ENCODE measurements around the gene SMARCA4.

The SMARCA4 gene

GRCh38 chr19:11010041-11010440 is 49.2 kb downstream of the SMARCA4 start:
- no peak for DNase-seq (ENCODE audit: low read depth in 2 of 2)

GRCh38 chr19:11012507-11012906 is 51.7 kb downstream of the SMARCA4 start:
- DNase-seq (ENCODE audit: low read depth in 2 of 2), result no peak

- no peak for DNase-seq (ENCODE audit: low read depth in 2 of 2)
Measured at GRCh38 chr19:11013771-11014170, 52.9 kb downstream of the SMARCA4 start.

- no peak for DNase-seq (ENCODE audit: low read depth in 2 of 2)
Measured at GRCh38 chr19:11014403-11014911, 53.6 kb downstream of the SMARCA4 start.

- DNase-seq (ENCODE audit: low read depth in 2 of 2), result no peak
Measured at GRCh38 chr19:11016631-11017030, 55.8 kb downstream of the SMARCA4 start.

- no peak for DNase-seq (ENCODE audit: low read depth in 2 of 2)
Measured at GRCh38 chr19:11017275-11018035, 56.6 kb downstream of the SMARCA4 start.

- DNase-seq (ENCODE audit: low read depth in 2 of 2), result no peak
Measured at GRCh38 chr19:11018179-11018578, 57.3 kb downstream of the SMARCA4 start.

GRCh38 chr19:11018763-11019162 is 57.9 kb downstream of the SMARCA4 start:
- DNase-seq (ENCODE audit: low read depth in 2 of 2), result no peak

- no peak for DNase-seq (ENCODE audit: low read depth in 2 of 2)
Measured at GRCh38 chr19:11019262-11019661, 58.4 kb downstream of the SMARCA4 start.

GRCh38 chr19:11019824-11020223 is 59.0 kb downstream of the SMARCA4 start:
- no peak for DNase-seq (ENCODE audit: low read depth in 2 of 2)

- no peak for DNase-seq (ENCODE audit: low read depth in 2 of 2)
Measured at GRCh38 chr19:11020423-11020822, 59.6 kb downstream of the SMARCA4 start.

- DNase-seq (ENCODE audit: low read depth in 2 of 2), result no peak
Measured at GRCh38 chr19:11020982-11021759, 60.3 kb downstream of the SMARCA4 start.

GRCh38 chr19:11021760-11022144 is 60.9 kb downstream of the SMARCA4 start:
- DNase-seq (ENCODE audit: low read depth in 2 of 2), result no peak

- no peak for DNase-seq (ENCODE audit: low read depth in 2 of 2)
Measured at GRCh38 chr19:11023016-11023415, 62.2 kb downstream of the SMARCA4 start.

- DNase-seq (ENCODE audit: low read depth in 2 of 2), result no peak
Measured at GRCh38 chr19:11023710-11024109, 62.9 kb downstream of the SMARCA4 start.

GRCh38 chr19:11024259-11024658 is 63.4 kb downstream of the SMARCA4 start:
- no peak for DNase-seq (ENCODE audit: low read depth in 2 of 2)

GRCh38 chr19:11025006-11025405 is 64.2 kb downstream of the SMARCA4 start:
- DNase-seq (ENCODE audit: low read depth in 2 of 2), result no peak

GRCh38 chr19:11025445-11025844 is 64.6 kb downstream of the SMARCA4 start:
- no peak for DNase-seq (ENCODE audit: low read depth in 2 of 2)

GRCh38 chr19:11025997-11026396 is 65.2 kb downstream of the SMARCA4 start:
- no peak for DNase-seq (ENCODE audit: low read depth in 2 of 2)

GRCh38 chr19:11027381-11027780 is 66.6 kb downstream of the SMARCA4 start:
- no peak for DNase-seq (ENCODE audit: low read depth in 2 of 2)

- DNase-seq (ENCODE audit: low read depth in 2 of 2), result no peak
Measured at GRCh38 chr19:11028146-11028545, 67.3 kb downstream of the SMARCA4 start.

- no peak for DNase-seq (ENCODE audit: low read depth in 2 of 2)
Measured at GRCh38 chr19:11031421-11032070, 70.7 kb downstream of the SMARCA4 start.
